Tibial nerve (tissue), 4 donors: ENCODE data around the gene PGAM2. TPM values are rescaled to one million over a fixed set of nuclear protein-coding genes. Genes with fewer than 3 reads are reported as not detected.

Source experiments
- DNase-seq, 2 donors: peaks; one replicate each; pipeline ENCODE4 v3.0.0-alpha.2; 2019; ENCODE audit warnings: low spot score in 2 of 2
- H3K27ac ChIP-seq, 4 donors: fragments of 200-600 bp; sonication (generic) in 3 of 4; one replicate each; pipeline ENCODE4 v1.5.1; 2017 to 2019; ENCODE audit warnings: mild to moderate bottlenecking in 1 of 4
- H3K27me3 ChIP-seq, 2 donors: fragments of 200-600 bp; sonication (generic) in 1 of 2; one replicate each; pipeline versions ENCODE4 v1.5.1 to v1.6.0; 2017 to 2019
- H3K36me3 ChIP-seq, 3 donors: fragments of 200-600 bp; sonication (generic); one replicate each; pipeline ENCODE4 v1.5.1; 2018 to 2019
- H3K4me1 ChIP-seq, 4 donors: fragments of 200-600 bp; sonication (generic) in 3 of 4; one replicate each; pipeline ENCODE4 v1.5.1; 2017 to 2019
- H3K4me3 ChIP-seq, 4 donors: fragments of 200-600 bp; sonication (generic) in 3 of 4; one replicate each; pipeline ENCODE4 v1.5.1; 2017 to 2019; ENCODE audit warnings: mild to moderate bottlenecking in 1 of 4, moderate library complexity in 1 of 4
- H3K9me3 ChIP-seq, 4 donors: fragments of 200-600 bp; sonication (generic) in 3 of 4; one replicate each; pipeline ENCODE4 v1.5.1; 2017 to 2019
- EP300 ChIP-seq, 2 donors: sonication (generic); formaldehyde crosslinking; IDR thresholded peaks; one replicate each; pipeline ENCODE4 v1.6.1; 2017; ENCODE audit warnings: antibody characterized with exemption in 2 of 2, mild to moderate bottlenecking in 1 of 2
- POLR2A ChIP-seq, 2 donors: fragments of 450-650 bp; IDR thresholded peaks; one replicate each; pipeline ENCODE4 v1.6.1; 2017; ENCODE audit warnings: antibody characterized with exemption in 2 of 2, mild to moderate bottlenecking in 2 of 2, moderate library complexity in 2 of 2
- WGBS, 2 donors: methylation state at CpG; one replicate each; pipeline ENCODE4 v1.1.5; 2018; 5-methylcytosine and 5-hydroxymethylcytosine counted together
- total RNA-seq, 4 donors: library from RNA; depleted of rRNA; stranded (reverse); fragments of >200 nt; gene quantifications; one replicate each; pipeline ENCODE4 v1.1.0, GENCODE V29; 2016
- TF ChIP-seq, protein P1 (sequence below), 5 experiments: fragments of 200-600 bp in 3 of 5; fragments of 450-650 bp in 2 of 5; sonication (generic) in 3 of 5; IDR thresholded peaks; one replicate each; pipeline ENCODE4 v1.5.1; 2016 to 2019; ENCODE audit warnings: antibody characterized with exemption in 5 of 5, mild to moderate bottlenecking in 3 of 5, moderate library complexity in 2 of 5

PGAM2 gene
- total RNA-seq, 4 donors from 2014 or later: 0.98 TPM; not detected in 3

DNA sequence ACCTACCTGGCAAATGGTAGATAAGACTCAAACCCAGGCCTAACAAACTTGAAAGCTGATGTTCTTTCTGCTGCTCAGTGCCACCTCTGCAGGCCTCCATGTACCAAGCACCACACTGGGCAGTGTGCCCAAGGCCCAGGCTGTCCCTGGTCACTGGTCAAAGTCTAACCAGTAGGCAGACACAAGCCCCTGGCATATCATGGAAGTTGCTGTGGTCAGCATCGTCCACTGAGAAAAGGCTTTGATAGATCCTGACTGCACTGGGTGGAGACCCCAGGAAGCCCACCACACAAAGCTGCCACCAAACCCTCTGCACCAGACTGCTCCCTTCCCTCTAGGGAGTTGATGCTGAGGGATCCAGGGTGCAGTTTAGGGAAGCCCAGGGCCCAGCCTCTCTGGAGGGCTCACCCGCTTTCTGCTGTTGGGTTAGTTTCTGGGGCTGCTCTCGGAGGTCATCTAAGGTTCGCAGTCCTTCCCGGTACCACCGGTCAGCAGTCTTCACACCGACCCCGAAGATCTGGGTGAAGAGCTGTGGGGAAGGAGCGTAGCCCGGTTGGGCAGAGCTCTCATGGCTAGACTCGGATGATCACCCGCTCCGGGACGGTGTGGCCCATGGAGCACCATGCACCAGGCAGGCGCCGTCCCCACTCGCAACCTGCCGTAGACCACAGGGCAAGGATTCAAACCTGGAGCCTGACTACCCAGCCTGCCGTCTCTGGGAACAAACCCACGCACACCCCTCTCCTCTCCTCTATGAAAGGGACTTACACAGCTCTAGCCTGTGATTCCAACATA lies 10.9 kb upstream of the PGAM2 start:
- no peak overlapping the region for H3K4me3 ChIP-seq
- peaks cover 0 to 42% (median 13%) of the 10 kb centered on the region in 4 donors for H3K4me1 ChIP-seq
- H3K27me3 ChIP-seq: no peaks in the 10 kb centered on the region
- no peak overlapping the region for H3K27ac ChIP-seq
- 90 to 97% methylated on average over 20 of the region's 20 CpGs for WGBS, 2 donors
- TF ChIP-seq EP300 (IDR thresholded peaks at IDR 0.05) (no peak), POLR2A (IDR thresholded peaks at IDR 0.05) (no peak)
- TF ChIP-seq, protein P1, sequence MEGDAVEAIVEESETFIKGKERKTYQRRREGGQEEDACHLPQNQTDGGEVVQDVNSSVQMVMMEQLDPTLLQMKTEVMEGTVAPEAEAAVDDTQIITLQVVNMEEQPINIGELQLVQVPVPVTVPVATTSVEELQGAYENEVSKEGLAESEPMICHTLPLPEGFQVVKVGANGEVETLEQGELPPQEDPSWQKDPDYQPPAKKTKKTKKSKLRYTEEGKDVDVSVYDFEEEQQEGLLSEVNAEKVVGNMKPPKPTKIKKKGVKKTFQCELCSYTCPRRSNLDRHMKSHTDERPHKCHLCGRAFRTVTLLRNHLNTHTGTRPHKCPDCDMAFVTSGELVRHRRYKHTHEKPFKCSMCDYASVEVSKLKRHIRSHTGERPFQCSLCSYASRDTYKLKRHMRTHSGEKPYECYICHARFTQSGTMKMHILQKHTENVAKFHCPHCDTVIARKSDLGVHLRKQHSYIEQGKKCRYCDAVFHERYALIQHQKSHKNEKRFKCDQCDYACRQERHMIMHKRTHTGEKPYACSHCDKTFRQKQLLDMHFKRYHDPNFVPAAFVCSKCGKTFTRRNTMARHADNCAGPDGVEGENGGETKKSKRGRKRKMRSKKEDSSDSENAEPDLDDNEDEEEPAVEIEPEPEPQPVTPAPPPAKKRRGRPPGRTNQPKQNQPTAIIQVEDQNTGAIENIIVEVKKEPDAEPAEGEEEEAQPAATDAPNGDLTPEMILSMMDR (IDR thresholded peaks at IDR 0.05): no peak
- no peaks in the 10 kb centered on the region for H3K9me3 ChIP-seq
- DNase-seq: no peak
- H3K36me3 ChIP-seq: peaks cover 0 to 84% (median 17%) of the 10 kb centered on the region in 3 donors

DNA sequence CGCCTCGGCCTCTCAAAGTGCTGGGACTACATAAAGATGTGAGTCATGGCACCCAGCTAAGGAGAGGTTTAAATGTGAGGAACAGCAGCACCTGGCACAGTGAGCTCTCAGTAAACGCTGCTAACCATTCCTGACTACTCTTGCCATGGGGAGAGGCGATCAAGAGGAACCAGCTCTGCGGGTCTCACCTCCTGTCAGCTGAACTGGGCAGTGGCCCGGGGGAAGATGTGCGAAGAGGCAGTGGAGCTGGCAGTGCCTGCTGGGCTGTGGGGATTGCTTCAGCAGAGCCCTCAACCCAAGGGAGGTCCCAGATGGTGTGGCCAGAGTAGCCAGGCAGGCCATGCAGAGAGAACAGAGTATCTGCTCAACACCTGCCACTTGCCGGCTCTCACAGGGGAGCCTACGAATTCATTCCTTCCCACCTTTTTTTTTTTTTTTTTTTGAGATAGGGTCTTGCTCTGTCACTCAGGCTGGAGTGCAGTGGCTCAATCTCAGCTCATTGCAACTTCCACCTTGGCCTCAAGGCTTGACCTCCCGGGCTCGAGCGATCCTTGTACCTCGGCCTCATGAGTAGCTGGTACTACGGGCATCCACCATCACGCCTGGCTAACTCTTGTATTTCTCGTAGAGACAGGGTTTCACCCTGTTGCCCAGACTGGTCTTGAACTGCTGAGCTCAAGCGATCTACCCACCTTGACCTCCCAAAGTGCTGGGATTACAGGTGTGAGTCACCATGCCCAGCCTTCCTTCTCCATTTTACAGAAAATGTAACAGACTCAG lies 10.1 kb upstream of the PGAM2 start:
- Histone ChIP-seq H3K36me3 (peaks cover 0 to 80% (median 17%) of the 10 kb centered on the region in 3 donors), H3K9me3 (no peaks in the 10 kb centered on the region), H3K4me3 (no peak overlapping the region), H3K27ac (no peak overlapping the region), H3K27me3 (no peaks in the 10 kb centered on the region), H3K4me1 (peaks cover 0 to 34% (median 9%) of the 10 kb centered on the region in 4 donors)
- no peak for DNase-seq
- 92 to 93% methylated on average over 17 of the region's 17 CpGs for WGBS, 2 donors
- TF ChIP-seq, protein P1 (IDR thresholded peaks at IDR 0.05): no peak
- TF ChIP-seq EP300 (IDR thresholded peaks at IDR 0.05): no peak
- TF ChIP-seq POLR2A (IDR thresholded peaks at IDR 0.05): no peak

DNA sequence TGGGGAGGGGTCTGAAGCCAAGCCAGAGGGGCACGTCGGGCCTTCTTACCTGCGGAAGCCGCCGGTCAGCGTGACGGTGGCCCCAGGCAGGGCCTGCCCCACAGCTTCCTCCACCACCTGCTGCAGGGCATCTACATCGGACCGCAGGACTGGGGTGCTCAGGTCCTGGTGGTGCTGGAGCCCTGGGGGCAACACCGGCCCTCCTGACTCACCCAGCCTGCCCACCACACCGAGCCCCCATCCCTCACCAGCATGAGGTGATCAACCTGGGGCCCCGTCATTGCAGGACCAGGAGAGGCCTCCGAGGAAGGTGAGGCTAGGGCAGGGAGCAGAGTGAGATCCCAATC lies 9.0 kb upstream of the PGAM2 start:
- no peak overlapping the region for H3K4me3 ChIP-seq
- 84 to 90% methylated on average over 6 to 13 of the region's 13 CpGs for WGBS, 2 donors
- no peaks in the 10 kb centered on the region for H3K27me3 ChIP-seq
- H3K9me3 ChIP-seq: no peaks in the 10 kb centered on the region
- peaks cover 0 to 28% (median 9%) of the 10 kb centered on the region in 4 donors for H3K4me1 ChIP-seq
- DNase-seq: no peak
- H3K36me3 ChIP-seq: peaks cover 0 to 68% (median 17%) of the 10 kb centered on the region in 3 donors
- peak overlapping the region in 3 of 4 donors; percentile 47 to 83 (median 75) for H3K27ac ChIP-seq
- TF ChIP-seq POLR2A (IDR thresholded peaks at IDR 0.05) (no peak), EP300 (IDR thresholded peaks at IDR 0.05) (no peak)
- TF ChIP-seq, protein P1 (IDR thresholded peaks at IDR 0.05): no peak

DNA sequence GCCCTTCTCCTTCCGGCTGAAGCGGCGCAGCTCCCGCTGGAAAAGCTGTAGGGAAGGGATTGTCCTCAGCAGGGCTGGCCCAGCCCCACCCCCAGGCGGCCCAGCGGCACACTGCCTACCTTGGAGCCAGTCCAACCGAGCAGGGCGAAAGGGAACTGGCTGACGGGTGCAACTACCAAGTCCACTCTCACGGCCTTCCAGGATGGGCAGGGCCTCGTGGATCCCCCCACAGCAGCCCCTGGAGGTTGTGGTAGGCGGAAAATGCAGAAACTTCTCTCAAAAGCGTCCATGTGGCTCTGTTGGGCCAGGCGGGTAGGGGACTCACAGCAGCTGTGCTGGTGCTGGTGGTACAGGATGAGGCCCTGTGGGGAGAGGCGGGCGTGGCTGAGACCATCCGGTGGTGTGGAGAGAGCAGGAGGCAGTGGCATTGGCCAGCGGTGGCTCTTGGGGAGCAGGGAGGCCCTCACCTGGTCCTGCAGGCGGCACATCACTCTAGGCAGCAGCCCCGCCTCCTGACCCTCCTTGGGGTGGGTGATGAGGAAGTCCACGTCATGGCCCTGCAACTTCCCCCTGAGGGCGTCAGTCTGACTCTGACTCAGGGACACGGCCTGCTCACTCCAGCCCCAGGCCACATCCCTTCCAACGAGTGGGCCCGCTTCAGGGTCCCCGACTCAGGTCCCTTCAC lies 8.4 kb upstream of the PGAM2 start:
- Histone ChIP-seq H3K36me3 (peaks cover 0 to 63% (median 17%) of the 10 kb centered on the region in 3 donors), H3K9me3 (no peaks in the 10 kb centered on the region), H3K4me1 (peaks cover 0 to 28% (median 9%) of the 10 kb centered on the region in 4 donors), H3K4me3 (no peak overlapping the region), H3K27me3 (no peaks in the 10 kb centered on the region), H3K27ac (peak overlapping the region in 3 of 4 donors; percentile 47 to 83 (median 75))
- TF ChIP-seq EP300 (IDR thresholded peaks at IDR 0.05) (no peak), POLR2A (IDR thresholded peaks at IDR 0.05) (peak in 1 of 2 donors; percentile 42)
- TF ChIP-seq, protein P1 (IDR thresholded peaks at IDR 0.05): no peak
- DNase-seq: peak; percentile 35 to 48
- WGBS, 2 donors: 56 to 73% methylated on average over 15 to 17 of the region's 26 CpGs
